Type B pancreatic cell (in vitro differentiated cells): ENCODE measurements around the gene PRL. TPM values are rescaled to one million over a fixed set of nuclear protein-coding genes. Genes with fewer than 3 reads are reported as not detected.

Experiments used
- DNase-seq: peaks from one replicate; pipeline ENCODE4 v3.0.0; 2021; ENCODE audit warnings: mixed read lengths; ENCODE audit not compliant: unreplicated experiment; ENCODE audit errors: extremely low spot score
- H3K27ac Mint-ChIP-seq: 2 replicates; pipeline ENCODE4 v1.8.0; 2021; ENCODE audit warnings: mild to moderate bottlenecking, mixed read lengths
- H3K27me3 Mint-ChIP-seq: 2 replicates; pipeline ENCODE4 v1.8.0; 2021; ENCODE audit warnings: mixed read lengths
- H3K36me3 Mint-ChIP-seq: 2 replicates; pipeline ENCODE4 v1.8.0; 2021; ENCODE audit warnings: mixed read lengths
- H3K4me1 Mint-ChIP-seq: one replicate; pipeline ENCODE4 v1.8.0; 2021; ENCODE audit warnings: mixed read lengths; ENCODE audit not compliant: unreplicated experiment
- H3K4me3 Mint-ChIP-seq: 2 replicates; pipeline ENCODE4 v1.8.0; 2021; ENCODE audit warnings: mild to moderate bottlenecking, mixed read lengths
- H3K9me3 Mint-ChIP-seq: 2 replicates; pipeline ENCODE4 v1.8.0; 2021; ENCODE audit warnings: mixed read lengths
- total RNA-seq: library from RNA; stranded (reverse); gene quantifications from 2 replicates; pipeline ENCODE4 v1.2.1, GENCODE V29; 2021; ENCODE audit warnings: low replicate concordance
- TF ChIP-seq, protein P1 (sequence below): fragments of 200-600 bp; sonication (generic); conservative IDR thresholded peaks from 2 replicates; pipeline ENCODE4 v1.5.0; 2021; ENCODE audit warnings: antibody characterized with exemption, mild to moderate bottlenecking

PRL gene
- total RNA-seq, 1 donor from 2014 or later, result 0.48 TPM

DNA sequence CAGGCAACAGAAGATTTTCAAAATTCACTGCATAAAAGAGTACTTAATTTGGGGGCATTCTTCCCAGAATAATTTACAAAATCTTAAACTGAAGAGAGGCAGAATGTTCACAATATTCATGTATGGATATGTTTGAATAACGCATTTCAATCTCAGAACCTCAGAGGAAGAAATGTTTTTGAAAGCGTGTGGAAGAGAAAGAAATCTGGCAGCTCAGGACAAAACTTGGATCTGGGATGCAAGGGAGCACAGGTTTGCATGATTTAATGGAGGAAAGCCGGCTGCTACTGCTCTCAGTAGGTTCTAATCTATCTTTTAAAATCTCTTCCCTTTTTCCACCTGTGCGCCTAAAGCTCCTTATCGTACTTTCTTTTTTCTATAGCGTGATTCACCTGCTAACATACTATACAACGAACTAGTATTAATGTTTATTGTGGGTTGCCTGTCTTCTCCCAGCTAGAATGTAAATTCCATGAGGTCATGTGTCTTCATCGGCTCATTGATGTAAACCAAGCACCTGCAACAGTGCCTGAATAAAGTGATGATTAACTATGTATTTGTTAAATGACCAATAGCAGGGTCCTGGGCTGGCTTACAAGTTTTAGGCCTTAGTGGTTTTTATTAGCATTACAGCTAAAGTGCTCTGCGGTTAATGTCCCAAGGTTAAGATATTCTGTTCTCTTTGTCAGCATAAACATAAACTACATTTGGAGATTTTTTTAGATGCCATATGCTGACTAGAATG is 15.3 kb downstream of the PRL start:
- peaks cover 3% of the 10 kb centered on the region for H3K9me3 Mint-ChIP-seq

DNA sequence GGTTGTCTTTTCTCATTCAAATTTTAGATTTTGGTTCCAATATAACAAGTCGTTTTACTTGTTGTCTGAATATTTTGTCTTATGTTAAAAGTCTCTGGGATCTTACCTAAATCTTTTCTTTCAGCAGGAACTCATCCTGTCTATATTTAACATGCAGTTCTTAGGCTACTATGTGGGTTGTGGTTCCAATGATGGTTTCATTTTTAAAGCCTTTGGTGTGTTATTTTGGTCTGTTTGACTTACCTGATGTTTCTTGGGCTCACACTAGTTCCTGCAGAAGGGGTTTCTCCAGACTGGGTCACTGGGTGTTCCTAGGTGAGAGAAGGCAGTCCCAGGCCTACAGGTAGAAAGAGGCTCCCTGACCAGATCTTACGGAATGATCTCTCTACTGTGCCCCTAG is 17.4 kb downstream of the PRL start:
- H3K27me3 Mint-ChIP-seq, result no peaks in the 10 kb centered on the region
- TF ChIP-seq, protein P1, sequence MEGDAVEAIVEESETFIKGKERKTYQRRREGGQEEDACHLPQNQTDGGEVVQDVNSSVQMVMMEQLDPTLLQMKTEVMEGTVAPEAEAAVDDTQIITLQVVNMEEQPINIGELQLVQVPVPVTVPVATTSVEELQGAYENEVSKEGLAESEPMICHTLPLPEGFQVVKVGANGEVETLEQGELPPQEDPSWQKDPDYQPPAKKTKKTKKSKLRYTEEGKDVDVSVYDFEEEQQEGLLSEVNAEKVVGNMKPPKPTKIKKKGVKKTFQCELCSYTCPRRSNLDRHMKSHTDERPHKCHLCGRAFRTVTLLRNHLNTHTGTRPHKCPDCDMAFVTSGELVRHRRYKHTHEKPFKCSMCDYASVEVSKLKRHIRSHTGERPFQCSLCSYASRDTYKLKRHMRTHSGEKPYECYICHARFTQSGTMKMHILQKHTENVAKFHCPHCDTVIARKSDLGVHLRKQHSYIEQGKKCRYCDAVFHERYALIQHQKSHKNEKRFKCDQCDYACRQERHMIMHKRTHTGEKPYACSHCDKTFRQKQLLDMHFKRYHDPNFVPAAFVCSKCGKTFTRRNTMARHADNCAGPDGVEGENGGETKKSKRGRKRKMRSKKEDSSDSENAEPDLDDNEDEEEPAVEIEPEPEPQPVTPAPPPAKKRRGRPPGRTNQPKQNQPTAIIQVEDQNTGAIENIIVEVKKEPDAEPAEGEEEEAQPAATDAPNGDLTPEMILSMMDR, result no peak
- H3K27ac Mint-ChIP-seq, result no peak overlapping the region
- DNase-seq, result no peak
- no peaks in the 10 kb centered on the region for H3K36me3 Mint-ChIP-seq
- no peak overlapping the region for H3K4me3 Mint-ChIP-seq
- H3K4me1 Mint-ChIP-seq, result no peaks in the 10 kb centered on the region
- peaks cover 3% of the 10 kb centered on the region for H3K9me3 Mint-ChIP-seq

More for the DNA sequence above, 15.3 kb downstream of the PRL start:
- no peaks in the 10 kb centered on the region for H3K36me3 Mint-ChIP-seq
- TF ChIP-seq, protein P1, result no peak
- H3K4me1 Mint-ChIP-seq, result no peaks in the 10 kb centered on the region
- no peaks in the 10 kb centered on the region for H3K27me3 Mint-ChIP-seq
- H3K27ac Mint-ChIP-seq, result no peak overlapping the region
- H3K4me3 Mint-ChIP-seq, result no peak overlapping the region
- no peak for DNase-seq

DNA sequence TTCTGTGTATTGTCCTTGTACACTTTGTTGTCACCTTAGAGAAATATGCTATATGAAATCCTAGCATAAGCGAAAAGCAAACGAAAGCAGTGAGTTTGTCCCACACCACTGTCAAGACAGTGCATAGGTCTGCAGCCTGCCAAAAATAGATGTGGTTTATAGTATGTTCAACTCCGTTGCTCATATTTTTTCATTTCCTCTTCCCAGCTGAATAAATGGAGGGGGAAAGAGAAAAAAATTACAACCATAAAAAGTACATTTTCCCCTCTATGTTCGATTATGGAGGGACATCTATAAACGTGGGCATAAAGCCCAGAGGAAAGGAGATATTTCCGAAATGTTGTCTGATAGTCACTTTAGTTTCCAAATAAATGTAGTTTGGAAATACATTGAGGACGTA is 25.8 kb downstream of the PRL start:
- no peak overlapping the region for H3K27ac Mint-ChIP-seq
- no peaks in the 10 kb centered on the region for H3K27me3 Mint-ChIP-seq
- peaks cover 13% of the 10 kb centered on the region for H3K4me1 Mint-ChIP-seq
- H3K4me3 Mint-ChIP-seq, result no peak overlapping the region
- TF ChIP-seq, protein P1, result no peak
- no peaks in the 10 kb centered on the region for H3K36me3 Mint-ChIP-seq
- no peaks in the 10 kb centered on the region for H3K9me3 Mint-ChIP-seq
- no peak for DNase-seq

DNA sequence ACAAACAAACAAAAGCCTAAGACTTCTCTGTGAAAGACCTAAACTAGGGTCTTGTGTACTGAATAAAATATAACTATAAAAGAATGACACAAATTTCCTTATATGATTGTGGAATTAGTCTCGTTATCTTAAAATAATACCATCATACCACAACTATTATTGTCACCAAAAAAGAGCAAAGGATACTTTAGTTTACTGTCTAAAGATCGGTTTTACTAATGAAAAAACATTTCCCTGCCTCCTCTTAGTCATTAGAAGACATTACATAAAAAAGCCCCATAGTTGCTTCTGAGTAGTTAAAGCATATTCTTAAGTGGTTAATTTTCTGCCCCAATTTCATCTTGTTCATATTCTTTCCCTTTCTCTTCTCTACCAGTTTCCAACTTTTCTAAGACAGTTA is 33.1 kb downstream of the PRL start:
- Mint-ChIP-seq H3K4me1 (peaks cover 9% of the 10 kb centered on the region), H3K36me3 (no peaks in the 10 kb centered on the region), H3K9me3 (no peaks in the 10 kb centered on the region), H3K4me3 (no peak overlapping the region), H3K27ac (no peak overlapping the region), H3K27me3 (no peaks in the 10 kb centered on the region)
- TF ChIP-seq, protein P1, result no peak
- no peak for DNase-seq

DNA sequence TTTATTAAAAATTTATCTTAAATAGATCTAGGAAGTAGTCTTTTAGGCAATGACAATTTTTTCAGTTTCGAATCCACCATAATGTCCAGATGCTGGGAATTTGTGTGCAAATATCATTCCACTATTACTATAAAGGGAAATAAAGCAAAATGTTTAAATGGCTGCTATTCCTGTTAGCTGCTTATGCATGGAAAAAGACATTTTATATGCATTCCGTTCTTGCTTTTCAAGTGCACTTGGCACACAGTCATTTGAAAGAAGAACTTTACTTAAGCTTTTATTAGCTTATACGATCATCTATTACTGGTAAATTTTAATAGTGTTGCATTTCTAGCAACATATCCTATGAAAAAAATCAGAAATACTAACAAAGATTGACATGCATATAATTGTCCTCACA is 42.0 kb downstream of the PRL start:
- H3K36me3 Mint-ChIP-seq, result peaks cover 5% of the 10 kb centered on the region
- no peaks in the 10 kb centered on the region for H3K27me3 Mint-ChIP-seq
- TF ChIP-seq, protein P1, result no peak

More for the DNA sequence above, 42.0 kb downstream of the PRL start:
- no peak overlapping the region for H3K4me3 Mint-ChIP-seq
- DNase-seq, result no peak
- H3K9me3 Mint-ChIP-seq, result peaks cover 19% of the 10 kb centered on the region
- H3K4me1 Mint-ChIP-seq, result peaks cover 29% of the 10 kb centered on the region
- no peak overlapping the region for H3K27ac Mint-ChIP-seq
